NCI-H1930 (cell line): ENCODE data around the gene RRP1.
"Not testable (repeated sequence)": the region's sequence is repeated elsewhere in the genome, so short reads cannot be mapped to it uniquely, and the experiment has no call there.

Experiments
- DNase-seq, 2 experiments: peaks; one replicate each; lab custom pipeline; 2025; lab: John Stamatoyannopoulos, UW

RRP1 gene

GRCh38 chr21:43817157-43818086 lies 28.0 kb downstream of the RRP1 start:
- no peak for DNase-seq

- no peak for DNase-seq
Observed at GRCh38 chr21:43818685-43819084, 29.3 kb downstream of the RRP1 start.

DNA sequence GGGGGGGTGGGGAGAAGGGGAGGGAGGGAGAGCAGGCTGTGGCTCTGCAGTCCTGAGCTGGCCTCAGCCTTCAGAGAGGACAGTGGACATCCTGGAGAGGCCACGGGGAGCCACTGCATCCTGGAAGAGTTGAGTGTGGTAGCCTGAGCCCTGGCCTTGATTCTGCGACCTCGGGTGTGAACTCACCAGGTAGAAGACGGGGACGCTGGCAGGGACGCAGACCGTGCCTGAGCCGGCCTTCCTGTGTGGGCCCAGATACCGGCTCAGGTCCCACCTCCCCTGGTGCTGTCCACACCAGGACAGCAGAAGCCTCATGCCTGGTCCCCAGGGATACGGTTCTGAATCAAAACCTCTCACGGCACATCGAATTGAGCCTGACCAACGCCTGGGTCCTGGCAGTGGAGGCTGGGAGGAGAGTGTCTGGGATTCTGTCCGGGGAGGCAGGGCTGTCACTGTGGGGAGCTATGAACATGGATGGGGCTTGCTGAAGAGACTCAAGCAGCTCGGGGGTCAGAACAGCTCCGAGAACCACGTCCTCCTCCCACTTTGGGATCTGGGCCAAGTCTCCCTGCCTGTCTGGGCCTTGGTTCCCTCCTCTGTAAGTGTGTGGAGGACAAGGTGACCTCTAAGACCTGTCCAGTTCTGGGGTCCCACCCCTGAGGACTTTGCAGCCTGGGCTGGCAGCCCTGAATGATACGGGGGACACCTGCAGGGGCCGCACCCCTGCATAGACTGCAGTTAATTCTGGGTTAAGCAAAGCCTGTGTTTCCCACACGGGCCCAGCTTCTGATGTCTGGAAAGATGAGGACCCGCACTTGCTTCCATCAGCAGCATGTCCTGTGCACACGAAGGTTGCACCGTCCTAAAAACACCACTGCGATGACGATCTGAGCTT lies 30.4 kb downstream of the RRP1 start:
- no peak for DNase-seq

- DNase-seq = no peak
Observed at GRCh38 chr21:43820466-43820865, 31.1 kb downstream of the RRP1 start.

DNA sequence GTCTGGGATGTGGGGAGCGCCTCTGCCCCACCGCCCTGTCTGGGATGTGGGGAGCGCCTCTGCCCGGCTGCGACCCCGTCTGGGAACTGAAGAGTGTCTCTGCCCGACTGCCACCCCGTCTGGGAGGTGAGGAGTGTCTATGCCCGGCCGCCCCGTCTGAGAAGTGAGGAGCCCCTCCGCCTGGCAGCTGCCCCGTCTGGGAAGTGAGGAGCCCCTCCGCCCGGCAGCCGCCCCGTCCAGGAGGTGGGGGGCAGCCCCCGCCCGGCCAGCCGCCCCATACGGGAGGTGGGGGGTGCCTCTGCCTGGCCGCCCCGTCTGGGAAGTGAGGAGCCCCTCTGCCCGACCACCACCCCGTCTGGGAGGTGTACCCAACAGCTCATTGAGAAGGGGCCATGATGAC lies 32.8 kb downstream of the RRP1 start:
- DNase-seq = not testable (repeated sequence)

DNA sequence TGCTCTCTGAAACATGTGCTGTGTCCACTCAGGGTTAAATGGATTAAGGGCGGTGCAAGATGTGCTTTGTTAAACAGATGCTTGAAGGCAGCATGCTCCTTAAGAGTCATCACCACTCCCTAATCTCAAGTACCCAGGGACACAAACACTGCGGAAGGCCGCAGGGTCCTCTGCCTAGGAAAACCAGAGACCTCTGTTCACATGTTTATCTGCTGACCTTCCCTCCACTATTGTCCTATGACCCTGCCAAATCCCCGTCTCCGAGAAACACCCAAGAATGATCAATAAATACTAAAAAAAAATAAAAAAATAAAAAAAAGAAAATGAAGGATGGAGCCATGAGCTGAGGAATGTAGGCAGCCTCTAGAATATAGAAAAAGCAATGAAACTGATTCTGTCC lies 33.4 kb downstream of the RRP1 start:
- not testable (repeated sequence) for DNase-seq

GRCh38 chr21:43824333-43825241 lies 35.2 kb downstream of the RRP1 start:
- DNase-seq = no peak

- DNase-seq = no peak
Observed at GRCh38 chr21:43825242-43825935, 36.0 kb downstream of the RRP1 start.

DNA sequence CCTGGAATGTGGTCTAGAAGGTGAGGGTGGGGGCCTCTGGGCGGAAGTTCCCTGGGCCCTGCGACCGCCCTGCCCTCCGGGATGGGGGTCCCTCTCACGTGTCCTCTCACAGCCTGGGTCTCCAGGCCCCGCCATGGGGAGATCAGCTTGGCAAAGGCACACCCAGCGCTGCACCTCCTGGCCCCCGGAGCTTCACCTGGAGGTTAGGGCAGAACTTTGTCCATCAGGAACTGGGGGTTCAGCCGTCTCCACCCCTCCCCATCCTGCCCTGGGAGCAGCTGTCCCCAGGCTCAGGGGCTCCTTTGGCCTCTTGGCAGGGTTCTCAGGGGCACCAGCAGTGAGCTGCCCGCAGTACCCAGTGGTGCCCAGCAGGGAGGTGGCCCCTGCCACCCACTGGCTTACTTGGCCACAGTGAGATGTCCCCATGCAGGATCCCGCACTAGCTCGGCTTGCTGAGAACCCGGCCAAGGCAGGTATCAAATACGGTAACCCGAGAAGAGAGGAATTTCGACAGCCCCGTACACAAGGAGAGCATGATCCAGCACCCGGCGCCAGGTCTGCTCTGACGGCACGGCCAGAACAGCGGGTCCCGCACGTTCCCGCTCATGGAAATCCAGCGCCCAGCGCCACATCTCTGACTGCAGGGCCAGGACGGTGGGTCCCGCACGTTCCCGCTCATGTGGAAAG lies 36.7 kb downstream of the RRP1 start:
- DNase-seq = no peak

DNA sequence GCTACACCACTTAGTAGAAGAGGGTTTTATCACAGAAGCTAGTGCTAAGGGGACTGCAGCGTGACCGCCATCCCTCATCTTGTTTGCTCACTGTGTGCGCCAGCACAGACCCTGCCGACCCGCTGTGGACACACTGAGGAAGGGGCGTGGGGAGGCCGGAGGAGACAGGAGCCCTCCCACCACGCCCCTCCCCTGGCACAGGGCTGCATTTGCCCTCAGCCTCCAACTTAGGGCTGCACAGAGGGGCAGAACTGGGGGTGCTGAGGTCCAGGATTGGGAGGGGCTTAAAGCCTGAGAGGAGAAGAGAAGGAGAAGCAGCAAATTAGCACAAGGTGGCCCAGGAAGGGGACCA lies 37.2 kb downstream of the RRP1 start:
- no peak for DNase-seq

DNA sequence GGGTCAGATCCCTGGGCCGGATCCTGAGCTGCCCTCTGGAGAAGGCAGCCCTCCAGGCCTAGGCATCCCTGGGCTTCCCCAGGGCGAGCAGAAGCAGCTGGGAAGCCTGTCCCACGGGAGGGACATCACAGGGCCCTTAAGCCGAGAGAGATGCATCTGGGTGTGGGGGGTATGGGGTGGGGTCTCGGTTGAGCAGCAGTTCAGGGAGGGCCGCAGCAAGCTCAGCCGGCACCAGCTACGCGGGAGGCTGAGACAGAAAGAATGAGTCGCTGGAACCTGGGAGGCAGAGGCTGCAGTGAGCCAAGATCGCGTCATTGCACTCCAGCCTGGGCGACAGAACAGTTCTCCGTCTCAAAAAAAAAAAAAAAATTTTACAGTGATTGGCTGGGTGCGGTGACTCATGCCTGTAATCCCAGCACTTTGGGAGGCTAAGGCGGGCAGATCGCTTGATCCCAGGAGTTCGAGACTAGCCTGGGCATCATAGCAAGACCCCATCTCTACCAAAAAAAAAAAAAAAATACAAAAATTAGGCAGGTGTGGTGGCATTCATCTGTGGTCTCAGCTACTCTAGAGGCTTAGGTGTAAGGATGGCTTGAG lies 37.7 kb downstream of the RRP1 start:
- DNase-seq = no peak

DNA sequence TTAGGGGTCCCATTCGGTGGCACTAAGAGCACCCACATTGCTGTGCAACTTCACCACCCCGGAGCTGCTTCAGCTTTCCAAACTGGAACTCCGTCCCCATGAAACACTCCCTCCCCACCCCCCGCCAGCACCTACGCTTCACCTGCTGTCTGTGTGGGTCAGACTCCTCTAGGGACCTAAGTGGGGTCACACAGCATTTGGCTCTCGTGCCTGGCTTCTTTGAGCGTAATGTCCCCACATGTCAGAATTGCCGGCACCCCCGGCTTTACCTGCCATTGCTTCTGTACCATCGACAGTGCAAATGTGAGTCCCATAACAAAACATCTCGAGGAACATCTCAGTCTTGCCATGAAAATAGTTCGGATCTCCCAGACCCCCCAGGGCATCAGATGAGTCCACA lies 39.8 kb downstream of the RRP1 start:
- DNase-seq = no peak

DNA sequence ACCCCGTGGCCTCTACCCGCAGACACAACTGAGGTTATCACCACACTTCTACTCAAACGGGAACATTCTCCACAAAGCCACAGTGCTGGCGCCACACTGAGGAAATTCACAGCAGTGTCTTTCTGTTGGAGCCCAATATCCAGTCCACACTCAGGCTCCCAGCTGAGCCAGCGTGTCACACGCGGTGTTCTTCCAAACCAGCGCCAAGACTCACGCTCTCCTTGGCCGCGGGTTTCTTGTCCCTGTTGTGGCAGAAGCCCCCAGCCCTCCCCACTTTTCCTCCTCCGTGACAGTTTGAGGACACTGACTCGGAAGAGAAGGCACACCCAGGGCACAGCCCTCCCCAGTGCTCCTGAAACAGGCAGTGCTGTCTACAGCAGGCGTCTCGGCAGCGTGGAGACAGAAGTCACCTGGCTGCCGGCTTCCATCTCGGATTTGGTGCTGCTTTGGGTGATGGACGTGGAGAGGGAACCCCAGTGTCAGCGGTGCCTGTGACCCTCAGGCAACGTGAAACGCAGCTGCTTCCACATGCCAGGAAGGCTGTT lies 40.3 kb downstream of the RRP1 start:
- DNase-seq = no peak

DNA sequence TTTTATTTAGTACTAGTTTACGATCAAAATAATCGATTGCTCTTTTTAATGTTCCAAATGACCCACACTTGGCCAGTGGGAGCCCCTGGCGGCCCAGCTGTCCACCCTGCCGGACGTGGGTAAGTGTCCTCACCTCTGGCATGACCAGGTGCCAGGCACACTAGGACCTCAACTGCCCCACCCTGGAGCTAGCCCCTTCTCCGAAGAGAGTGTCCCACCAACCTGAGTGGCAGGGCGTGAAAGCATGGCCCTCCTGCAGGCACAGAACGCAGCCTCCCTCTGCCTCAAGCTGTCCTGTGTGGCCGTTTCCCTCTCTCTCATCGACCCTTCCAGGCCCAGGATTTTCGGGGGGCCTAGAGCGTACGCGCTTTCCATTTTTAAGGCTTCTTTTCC lies 42.8 kb downstream of the RRP1 start:
- no peak for DNase-seq

DNA sequence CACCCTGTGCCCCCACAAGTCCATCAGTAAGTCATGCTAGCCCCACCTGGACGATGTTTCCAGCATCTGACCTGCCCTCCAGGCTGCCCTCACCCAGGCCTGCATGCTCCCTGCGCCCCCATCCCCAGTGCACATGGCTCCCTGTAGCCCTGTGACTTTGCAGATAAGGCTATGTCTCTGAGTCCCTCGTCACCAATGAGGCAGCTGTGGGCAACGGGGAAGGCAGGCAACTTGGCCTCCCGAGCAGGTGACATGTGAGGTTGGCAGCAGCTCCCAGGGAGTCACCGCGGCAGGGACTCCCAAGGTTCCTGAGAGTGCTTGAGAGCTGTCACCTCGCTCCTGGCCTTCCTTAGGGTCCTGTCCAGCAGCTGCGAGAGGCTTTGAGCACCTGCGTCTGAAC lies 43.3 kb downstream of the RRP1 start:
- no peak for DNase-seq

GRCh38 chr21:43834146-43834905 lies 44.9 kb downstream of the RRP1 start:
- no peak for DNase-seq

- DNase-seq = no peak
Observed at GRCh38 chr21:43835050-43835449, 45.7 kb downstream of the RRP1 start.

GRCh38 chr21:43835861-43836260 lies 46.5 kb downstream of the RRP1 start:
- DNase-seq = no peak

GRCh38 chr21:43836616-43837015 lies 47.2 kb downstream of the RRP1 start:
- DNase-seq = no peak
